HG02973 (cell line): Measurements from ENCODE around the gene SLC2A1.

Experiments
- ATAC-seq: cut with Tn5 transposase; IDR thresholded peaks from one replicate; pipeline ENCODE4 v1.9.1; 2021; ENCODE audit warnings: moderate library complexity; ENCODE audit not compliant: unreplicated experiment

The SLC2A1 gene

GRCh38 chr1:42943166-42943565, 15.5 kb downstream of the SLC2A1 start:
- ATAC-seq: no peak

- no peak for ATAC-seq
Measured at GRCh38 chr1:42942444-42942843, 16.2 kb downstream of the SLC2A1 start.

- ATAC-seq: no peak
Measured at GRCh38 chr1:42941640-42942330, 16.9 kb downstream of the SLC2A1 start.

GRCh38 chr1:42940851-42941639, 17.6 kb downstream of the SLC2A1 start:
- ATAC-seq: no peak

GRCh38 chr1:42938645-42939615, 19.7 kb downstream of the SLC2A1 start:
- no peak for ATAC-seq

- no peak for ATAC-seq
Measured at GRCh38 chr1:42937836-42938644, 20.6 kb downstream of the SLC2A1 start.

- ATAC-seq: no peak
Measured at GRCh38 chr1:42937141-42937696, 21.4 kb downstream of the SLC2A1 start.

GRCh38 chr1:42936309-42937078, 22.2 kb downstream of the SLC2A1 start:
- no peak for ATAC-seq

- ATAC-seq: no peak
Measured at GRCh38 chr1:42935971-42936308, 22.7 kb downstream of the SLC2A1 start.

GRCh38 chr1:42935313-42935895, 23.3 kb downstream of the SLC2A1 start:
- ATAC-seq: no peak

GRCh38 chr1:42934541-42935312, 23.9 kb downstream of the SLC2A1 start:
- no peak for ATAC-seq

GRCh38 chr1:42933610-42934491, 24.8 kb downstream of the SLC2A1 start:
- ATAC-seq: no peak

- ATAC-seq: no peak
Measured at GRCh38 chr1:42933060-42933586, 25.5 kb downstream of the SLC2A1 start.

- no peak for ATAC-seq
Measured at GRCh38 chr1:42932442-42932941, 26.2 kb downstream of the SLC2A1 start.

- ATAC-seq: peak; percentile 41
Measured at GRCh38 chr1:42931911-42932422, 26.7 kb downstream of the SLC2A1 start.

GRCh38 chr1:42931108-42931539, 27.5 kb downstream of the SLC2A1 start:
- no peak for ATAC-seq
